ENCODE data around the gene CH25H.
"Not testable (repeated sequence)": the region's sequence is repeated elsewhere in the genome, so short reads cannot be mapped to it uniquely, and the experiment has no call there.

The CH25H gene

DNA sequence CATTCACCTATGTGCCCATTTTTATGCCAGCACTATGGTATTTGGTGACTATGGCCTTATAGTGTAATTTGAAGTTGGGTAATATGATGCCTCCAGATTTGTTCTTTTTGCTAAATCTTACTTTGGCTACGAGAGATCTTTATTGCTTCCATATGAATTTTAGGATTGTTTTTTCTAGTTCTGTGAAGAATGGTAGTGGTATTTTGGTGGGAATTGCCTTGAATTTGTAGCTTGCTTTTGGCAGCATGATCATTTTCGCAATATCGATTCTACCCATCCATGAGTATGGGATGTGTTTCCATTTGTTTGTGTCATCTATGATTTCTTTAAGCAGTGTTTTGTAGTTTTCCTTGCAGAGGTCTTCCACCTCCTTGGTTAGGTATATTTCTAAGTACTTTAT is 15.8 kb downstream of the CH25H start:
- not testable (repeated sequence) for DNase-seq

DNA sequence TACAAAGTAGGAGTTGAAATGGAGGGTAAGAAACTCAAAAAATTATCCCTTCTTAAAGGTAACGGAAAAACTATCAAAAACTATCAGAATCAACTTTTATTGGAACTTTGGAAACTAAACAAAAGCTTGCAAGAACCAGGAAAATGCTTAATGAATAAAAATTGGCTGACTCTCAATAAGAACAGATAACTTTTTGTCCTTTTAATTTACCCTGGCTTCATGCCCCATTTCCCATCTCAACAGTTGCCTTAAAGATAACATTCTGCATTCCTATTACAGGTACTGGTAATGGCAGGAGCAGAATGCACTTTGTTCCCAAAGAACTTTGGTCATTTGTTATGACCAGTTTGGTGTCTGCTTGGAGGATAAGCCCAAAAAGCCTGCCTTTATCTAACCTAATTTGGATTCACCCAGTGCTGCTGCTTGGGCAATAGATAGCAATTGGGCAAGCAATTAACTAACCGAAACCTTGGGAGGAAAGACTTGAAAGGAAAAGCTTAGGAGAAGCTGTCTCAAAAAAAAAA is 17.8 kb downstream of the CH25H start:
- DNase-seq = no peak

DNA sequence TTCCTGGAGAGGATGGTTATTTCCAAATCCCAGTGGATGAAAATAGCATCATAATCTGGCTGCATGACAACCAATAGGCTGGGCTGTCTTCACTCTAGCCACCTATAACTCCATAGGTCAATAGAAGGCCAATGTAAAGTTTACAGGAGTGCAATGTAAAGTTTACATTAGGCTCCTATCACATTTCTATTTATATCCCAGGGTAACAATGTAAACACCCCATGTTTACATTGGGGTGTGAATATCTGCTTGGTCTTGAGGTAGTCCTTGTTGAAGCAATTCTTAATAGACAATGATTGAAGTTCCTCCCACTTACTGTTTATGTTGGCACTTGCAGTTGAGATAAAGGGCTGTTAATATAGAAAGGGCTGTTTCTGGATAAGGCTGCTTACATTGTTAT is 21.5 kb downstream of the CH25H start:
- no peak for DNase-seq

DNA sequence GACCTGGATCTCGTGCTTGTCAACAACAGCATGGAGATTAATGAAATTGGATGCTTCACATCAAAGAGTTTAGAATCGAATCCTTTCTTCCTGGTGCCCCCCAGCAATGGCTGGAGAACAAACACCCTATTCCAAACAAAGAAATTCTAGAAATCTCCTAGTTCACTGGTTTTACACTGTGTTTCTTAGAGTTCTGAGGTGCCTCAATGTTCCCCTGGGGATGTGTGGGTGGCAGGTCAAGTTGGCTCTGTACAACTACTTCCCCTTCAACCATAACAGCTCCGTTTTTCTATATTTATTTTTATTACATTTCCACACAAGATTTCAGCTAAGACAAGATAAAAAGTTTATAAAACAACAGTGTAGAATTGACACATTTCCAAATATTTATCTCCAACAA is 22.5 kb downstream of the CH25H start:
- no peak for DNase-seq

DNA sequence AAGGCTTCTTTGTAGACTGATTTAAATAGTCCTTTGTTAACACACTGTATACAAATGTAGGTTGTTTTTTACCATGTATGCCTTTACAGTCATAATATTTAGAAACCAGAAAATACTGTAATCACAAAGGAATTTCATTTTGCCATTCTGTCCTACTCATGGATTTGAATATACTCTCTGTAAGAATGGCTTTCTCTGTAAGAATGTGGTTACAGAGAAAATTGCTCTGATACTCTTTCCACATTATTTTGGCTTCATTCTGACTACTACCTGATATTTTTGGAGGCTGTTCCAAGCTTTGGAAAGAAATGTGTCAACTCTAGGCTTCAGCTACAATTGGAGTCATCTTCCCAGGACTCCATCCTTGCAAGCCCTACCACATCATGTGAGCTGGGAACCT is 23.5 kb downstream of the CH25H start:
- no peak for DNase-seq

DNA sequence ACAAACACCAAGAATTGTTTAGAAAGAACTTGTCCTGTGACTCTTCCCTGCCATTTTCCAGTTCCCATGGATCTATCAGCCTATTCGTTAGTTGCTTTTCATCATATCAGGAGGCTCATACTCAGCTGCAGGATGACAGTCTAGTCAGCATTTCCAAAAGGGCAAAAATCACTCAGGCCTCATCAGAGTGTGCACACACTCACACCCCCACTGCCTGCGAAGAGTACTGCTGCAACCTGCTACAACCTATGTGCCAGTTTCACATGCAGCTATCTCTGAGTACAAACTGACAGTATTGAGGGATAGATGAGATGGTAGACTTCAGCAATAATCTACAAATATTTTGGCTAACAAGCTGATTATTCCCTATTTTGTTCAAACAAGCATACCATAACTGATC is 24.2 kb downstream of the CH25H start:
- DNase-seq = no peak

DNA sequence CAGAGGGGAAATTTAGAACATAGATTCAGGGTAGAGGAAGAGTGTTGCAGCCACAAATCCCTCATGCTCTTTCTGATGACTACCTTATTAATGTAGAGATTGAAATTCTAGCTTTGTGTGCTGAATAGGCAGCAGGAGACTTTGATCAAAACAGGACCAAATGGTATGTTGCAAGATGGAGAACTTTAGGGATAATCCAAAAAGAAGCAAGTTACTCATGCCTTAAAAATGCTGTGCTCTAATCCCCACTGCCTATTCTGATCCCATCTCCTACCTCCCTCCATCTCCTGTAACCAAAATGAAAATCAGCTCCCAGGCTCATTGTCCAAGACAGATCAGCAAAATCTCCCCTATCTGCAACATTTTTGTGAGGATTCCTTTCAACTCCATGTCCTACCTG is 31.3 kb downstream of the CH25H start:
- no peak for DNase-seq

DNA sequence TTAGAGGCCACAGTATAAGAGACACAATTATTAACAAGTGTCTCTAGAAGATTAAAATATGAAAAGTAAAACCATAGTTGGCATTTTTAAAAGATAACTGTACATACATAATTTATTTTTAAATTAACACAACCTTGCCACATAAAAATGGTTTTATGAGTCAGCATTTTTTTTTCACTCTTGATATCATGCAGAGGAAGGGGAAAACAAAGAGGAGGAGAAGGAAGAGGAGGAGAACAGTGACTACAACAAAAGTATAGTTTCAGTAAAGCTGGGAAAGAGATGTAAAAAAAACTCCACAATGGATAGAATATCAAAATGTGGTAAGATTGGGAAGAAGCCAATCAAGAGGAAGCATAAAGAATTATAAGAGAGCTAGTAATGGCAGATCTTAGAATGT is 34.0 kb downstream of the CH25H start:
- DNase-seq = no peak

DNA sequence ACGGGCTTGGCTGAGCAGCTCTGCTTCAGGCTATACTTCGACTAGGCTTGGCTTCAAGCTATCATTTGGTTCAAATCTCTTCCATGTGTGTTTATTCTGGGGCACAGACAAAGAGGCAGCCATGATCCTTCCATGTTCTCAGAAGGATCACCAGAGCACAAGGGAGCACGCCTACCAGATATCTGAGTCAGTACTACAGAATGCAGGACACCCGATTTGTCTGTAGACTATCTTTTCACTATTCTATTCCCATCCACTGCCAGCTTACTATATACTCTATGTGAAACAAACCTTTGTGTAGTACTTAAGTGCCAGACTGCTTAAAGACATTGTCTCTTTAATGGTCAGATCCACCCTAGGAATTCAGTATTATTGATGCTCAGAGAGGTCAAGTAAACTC is 35.1 kb downstream of the CH25H start:
- no peak for DNase-seq

DNA sequence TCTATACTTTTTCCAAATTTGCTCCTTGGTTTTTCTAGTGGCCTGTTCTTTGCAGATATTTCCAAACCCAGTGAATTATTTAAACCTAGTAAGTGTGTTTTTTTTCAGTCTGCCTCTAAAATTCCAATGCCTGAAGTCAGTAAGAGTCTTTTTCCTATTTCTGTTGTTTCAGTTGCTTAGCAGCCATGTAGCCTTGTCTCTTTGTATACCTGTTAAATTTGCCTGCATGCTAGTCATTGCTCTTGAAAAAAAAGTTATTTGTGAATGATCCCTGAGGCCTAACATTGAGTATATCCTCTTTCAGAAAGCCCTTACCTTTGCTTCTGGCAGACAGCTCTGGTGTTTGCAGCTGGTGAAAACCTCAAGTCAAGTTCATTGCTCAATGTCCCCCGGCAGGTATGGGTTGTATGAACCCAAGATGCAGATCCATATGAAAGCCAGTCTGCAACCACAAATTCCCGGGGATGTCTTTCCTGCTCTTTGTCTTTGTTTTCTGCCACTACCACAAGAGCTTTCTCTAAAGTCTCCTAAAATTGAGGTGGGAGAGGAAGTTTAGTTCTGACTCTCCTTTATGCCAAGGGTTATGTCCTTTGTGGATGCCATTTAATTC is 35.7 kb downstream of the CH25H start:
- DNase-seq = no peak

DNA sequence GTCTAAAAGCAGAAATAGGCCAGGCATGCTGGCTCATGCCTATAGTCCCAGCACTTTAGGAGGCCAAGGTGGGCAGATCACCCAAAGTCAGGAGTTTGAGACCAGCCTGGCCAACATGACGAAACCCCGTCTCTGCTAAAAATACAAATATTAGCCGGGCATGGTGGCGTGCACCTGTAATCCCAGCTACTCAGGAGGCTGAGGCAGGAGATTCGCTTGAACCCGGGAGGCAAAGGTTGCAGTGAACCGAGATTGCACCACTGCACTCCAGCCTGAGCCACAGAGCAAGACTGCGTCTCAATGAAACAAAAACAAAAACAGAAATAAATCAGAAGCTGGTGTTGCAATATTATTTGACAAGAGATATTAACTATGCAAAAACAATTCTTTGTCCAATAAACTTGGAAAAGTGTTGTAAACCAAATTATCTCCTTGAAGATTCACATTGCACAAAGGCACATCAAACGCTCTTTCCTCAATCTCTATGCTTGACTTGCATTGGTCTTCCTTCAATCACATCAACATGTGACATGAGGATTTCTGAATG is 38.7 kb downstream of the CH25H start:
- DNase-seq = not testable (repeated sequence)

DNA sequence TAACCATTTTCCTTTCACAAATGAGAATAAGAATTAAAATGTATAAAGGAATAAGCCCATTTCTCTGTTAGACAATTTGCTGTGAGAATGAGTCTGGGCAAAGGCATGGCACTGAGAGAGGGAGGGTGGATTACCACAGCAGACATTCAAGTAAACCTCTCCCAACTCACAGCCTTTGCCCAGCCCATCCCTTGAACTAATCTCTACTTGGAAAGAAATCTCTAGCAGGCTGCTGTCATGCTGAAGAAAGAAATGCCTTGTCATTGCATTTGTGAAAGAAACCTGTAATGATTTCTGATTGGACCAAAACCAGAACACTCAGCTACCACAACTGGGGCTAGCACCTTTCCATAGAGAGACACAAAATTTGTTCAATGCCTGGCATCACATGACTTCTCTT is 39.2 kb downstream of the CH25H start:
- no peak for DNase-seq

DNA sequence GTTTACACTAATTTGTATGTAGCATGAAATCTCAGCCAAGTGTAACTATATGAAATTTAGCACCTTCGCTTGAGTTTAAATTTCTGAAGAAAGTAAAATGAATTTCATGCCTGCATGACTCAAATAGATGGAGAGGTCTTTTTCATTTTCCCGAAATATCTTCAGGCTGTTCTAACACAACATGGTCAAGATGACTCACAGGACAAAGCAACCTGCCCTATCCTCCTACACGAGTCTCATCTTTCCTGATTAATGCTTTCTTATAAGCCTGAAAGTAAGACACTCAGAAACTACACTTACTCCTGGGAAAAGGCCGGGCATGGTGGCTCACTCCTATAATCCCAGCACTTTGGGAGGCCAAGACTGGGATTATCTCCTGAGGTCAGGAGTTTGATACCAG is 41.2 kb downstream of the CH25H start:
- DNase-seq = no peak

DNA sequence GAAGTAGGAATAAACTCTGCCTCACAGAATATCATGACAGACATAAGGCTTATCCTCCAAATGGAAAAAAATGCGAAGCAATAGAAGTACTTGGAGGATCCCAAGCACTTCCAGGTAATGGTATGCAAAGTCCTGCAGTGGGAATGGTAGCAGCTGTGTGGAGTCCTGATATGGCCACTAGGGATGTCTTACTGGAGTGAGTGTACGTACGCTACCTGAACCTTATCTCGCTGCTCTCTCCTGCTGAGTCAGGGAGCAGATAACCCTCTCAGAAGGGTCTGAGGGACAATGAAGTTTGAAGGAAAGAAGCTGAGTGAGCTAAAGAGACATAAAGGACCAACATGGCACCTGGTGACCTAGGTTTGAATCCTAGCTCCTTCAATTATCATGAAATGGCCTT is 42.2 kb downstream of the CH25H start:
- no peak for DNase-seq

DNA sequence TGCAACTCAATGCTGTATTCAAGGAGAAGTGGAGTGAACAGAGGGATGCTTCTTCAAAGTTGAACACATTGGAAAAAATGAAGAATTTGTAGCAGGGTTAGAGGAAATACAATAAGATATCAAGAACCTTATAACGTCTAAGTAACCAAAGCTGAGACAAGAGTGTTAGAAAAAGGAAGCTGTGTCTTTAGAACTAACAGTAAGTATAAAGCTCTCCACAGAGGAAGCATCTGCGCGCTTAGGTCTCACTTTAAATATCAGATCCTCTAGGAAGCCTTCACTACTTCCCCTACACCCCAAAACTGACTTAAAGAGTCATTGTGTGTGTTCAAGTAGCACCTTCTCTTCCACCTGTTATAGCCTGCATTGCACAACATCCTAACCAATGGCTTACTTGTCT is 43.0 kb downstream of the CH25H start:
- no peak for DNase-seq

DNA sequence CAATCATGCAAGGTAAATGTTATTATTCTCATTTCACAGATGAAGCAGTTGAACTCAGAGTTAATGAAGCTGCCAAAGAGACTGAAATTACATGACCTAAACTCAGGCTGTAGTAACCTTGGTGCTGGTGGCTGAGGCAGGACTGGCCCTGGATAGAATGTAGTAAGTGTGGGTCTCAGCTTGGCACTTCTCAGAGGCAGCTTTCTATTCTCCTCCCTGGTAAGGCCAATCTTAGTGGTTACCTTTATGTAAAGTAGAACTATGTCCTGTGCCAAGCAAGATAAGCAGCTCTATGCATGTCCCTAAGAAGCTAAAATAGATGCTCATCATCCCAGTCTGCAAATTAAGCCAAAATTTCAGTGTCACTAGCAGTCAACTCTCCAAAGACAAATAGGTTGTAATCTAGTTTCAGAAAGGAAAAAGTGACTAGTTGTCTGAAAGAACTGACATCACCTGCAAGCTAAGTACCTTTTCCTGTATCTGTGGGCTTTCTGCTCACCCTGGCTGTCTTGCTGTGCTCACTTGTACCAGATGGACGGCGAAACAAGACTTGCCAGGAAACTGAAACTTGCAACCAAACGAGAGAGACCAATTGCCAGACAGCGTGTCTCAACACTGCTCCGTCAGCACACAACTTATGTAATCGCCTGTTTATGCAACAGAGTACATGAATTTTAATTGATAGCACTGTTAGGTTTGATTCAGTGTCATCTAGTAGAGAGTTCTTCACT is 43.7 kb downstream of the CH25H start:
- peak; percentile 39 for DNase-seq

DNA sequence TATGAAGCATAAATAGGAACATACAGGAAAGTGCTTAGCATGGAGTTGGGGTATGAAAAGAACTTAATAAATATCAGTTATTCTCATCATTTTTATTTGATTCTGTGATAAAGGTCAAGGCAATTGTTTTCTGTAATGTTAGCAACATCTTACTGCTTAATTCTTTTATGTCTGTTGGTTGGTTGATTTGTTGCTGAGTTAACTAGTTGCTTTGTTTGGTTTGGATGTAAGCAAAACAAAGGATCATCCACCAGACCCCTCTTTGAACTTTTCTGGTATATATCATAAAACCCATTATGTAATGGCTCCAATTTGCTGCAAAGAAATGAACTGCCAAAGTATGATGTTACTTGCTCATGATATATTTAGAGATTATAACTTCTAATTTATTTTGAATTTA is 44.5 kb downstream of the CH25H start:
- DNase-seq = no peak

DNA sequence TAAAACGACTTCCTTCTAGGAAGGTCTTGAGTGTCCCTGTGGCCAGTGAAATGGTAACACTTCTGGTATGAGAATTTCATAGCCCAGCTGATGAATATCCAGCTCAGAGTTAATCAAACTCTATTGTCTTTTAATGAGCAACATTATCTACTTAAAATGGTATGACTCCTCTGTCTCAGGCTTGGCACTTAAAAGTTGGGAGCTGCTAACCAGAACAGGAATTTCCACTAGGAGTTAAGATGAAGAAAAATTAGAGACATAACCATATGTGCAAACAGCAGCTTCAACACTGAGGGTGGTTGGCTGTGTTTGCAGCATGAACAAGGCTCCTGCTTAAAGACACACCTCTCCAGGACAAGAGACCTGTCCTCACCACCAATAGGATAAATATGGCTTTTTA is 46.8 kb downstream of the CH25H start:
- DNase-seq = no peak

DNA sequence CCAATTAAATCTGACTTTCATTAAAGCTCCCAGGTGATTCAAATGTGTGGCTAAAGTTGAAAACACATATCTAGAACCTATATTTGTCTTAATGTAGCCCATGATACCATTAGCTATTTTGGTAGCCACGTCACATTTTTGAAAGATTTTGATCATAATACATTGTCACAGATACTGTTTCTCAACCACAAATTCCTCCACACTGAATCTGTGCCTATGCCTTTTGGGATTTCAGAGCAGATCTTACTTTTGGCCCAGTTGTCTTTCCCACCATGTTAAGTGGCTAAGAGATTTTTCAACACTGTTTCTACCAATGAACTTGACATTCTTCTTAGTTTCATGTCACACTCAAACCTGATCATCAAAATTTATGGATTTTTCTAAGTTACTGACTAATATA is 47.4 kb downstream of the CH25H start:
- no peak for DNase-seq

DNA sequence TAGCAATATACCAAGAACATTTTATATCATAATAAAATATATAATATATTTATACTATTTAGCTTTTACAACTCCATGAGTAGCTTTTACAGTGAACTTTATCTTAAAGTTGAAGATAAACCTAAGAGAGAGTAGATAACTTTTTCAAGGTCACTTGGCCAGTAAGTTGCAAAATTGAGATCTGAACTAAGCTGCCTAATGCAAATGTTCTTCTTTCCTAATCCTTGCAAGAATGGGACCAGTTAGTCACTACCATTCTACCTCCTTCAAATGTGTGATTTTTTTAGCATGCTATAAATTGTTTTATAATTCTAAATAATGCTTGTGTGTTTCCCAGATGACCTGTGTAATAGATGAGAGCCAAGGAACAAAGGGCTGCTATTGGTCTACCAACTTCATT is 47.8 kb downstream of the CH25H start:
- DNase-seq = no peak

DNA sequence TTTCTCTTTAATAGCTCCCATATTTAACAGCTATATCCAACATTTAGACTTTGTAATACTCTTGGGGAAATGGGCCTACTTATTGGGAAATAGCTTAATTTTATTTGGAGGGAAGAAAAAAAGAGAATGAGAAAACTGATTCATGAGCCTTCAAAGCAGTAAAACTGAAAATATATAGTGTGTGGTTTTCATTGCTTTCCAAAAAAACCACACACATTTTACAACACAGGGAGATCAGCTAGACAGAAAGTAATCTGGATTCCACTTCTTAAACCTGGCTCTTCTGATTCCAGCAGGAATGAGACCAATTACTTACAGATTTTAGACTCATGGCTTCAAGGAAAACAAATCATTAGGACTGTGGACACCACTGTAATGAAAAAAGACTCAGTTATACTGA is 48.7 kb downstream of the CH25H start:
- no peak for DNase-seq

DNA sequence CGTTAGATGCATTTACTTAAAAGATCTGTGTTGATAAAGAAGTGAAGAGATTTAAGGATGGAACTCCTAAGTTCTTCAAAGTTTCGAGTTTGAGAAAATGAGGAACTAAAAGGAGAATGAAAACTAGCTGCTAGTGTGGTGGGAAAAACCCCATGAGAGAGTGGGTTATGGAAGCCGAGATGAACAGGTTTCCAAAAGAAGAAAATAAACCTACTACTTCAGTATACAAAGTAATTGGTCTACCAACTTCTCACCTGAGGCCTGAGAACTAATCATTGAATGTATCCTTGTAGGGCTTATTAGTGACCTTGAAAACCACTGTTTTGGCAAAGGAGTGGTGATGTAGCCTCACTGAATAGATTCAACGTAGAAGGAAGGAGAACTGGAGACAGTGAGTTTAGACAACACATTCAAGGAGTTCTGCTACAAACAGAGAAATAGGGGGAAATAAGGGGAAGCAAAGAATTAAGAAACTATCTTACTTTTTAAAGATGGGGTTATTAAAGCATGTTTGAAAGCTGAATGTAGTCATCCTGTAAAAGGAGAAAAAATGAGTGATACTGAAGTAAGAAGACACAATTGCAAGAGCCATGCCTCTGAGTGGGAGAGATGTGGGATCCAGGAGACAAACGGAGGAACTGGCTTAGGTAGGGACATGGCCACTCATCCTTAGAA is 50.8 kb downstream of the CH25H start:
- DNase-seq = no peak

All from stimulated activated CD4-positive, alpha-beta T cell treated with anti-CD3 and anti-CD28 coated beads, Interleukin-4, amount 100 ng/mL, for 1 hour (primary cell).